NT2/D1 (cell line): ENCODE results near the gene SFXN5.
A peak's percentile ranks its signal among the peaks of the same experiment; 100 is the strongest.

Experiments
- SUZ12 ChIP-seq: IDR thresholded peaks from 2 replicates; pipeline ENCODE4 v1.6.1; 2011; ENCODE audit not compliant: insufficient read length, insufficient read depth; ENCODE audit errors: extremely low read depth
- YY1 ChIP-seq: IDR thresholded peaks from 2 replicates; pipeline ENCODE4 v1.6.1; 2011; ENCODE audit not compliant: insufficient read length, insufficient read depth
- ZNF274 ChIP-seq: IDR thresholded peaks from 2 replicates; pipeline ENCODE4 v1.6.1; 2011; ENCODE audit warnings: mild to moderate bottlenecking, low read depth, low read length

DNA sequence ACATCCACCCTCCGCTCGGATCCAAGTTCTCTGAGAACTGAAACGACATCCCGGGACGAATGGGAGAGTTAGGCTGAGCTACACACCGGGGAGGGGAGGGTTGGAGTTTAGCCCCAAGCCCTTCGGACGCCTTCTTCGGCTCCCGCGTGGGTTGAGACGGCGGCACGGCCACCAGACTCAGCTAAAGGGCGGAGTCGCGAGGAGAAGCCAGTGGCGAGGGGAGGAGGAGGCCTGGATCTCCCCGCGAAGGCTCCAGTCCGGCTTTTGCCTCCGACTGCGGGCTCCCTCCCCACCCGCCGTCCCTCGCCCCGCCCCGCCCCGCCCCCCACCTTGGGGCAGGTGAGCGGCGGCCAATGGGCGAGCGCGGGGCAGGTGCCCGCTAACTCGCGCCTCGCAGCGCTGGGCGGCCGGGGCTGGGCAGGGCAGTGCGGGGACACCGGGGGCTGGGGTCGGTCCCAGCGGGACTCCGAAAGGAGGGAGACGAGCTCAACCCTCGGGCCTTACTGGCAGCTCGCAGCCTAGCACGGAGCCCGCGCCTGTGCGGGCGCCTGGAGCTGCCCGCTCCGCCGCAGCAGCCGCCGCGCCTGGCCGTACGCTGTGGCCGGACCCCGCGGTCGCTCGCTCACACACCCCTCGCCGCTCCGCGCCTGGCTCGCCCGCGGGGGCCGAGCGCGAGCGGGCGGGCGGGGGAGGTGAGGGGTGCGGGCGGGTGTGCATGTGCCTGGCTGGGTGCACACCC is 154.2 kb downstream of the SFXN5 start, which contains the start of gene EMX1:
- TF ChIP-seq YY1 (no peak), ZNF274 (no peak), SUZ12 (peak; percentile 46)
